ENCODE data around the gene STIMATE. TPM values are rescaled to one million over a fixed set of nuclear protein-coding genes. Genes with fewer than 3 reads are reported as not detected.

Gene STIMATE
- total and polyA plus RNA-seq, 7 experiments from 2014 or later: 3.0 to 44.9 (median 33.6) TPM

DNA sequence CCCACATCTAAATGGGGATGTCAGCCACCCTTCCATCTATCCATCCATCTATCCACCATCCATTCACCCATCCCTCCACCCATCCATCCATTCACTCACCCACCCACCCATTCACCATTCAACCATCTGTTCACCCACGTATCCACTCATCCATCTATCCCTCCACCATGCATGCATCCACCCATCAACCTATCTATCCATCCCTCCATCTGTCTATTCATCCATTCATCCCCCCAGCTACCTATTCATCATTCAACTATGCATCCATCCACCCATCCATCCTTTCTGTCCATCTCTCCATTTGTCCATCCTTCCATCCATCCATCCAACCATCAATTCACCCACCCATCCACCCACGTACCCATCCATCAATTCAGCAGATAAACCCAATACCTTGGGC lies 88.2 kb downstream of the STIMATE start:
- H3K9me3 Mint-ChIP-seq: no peaks in the 10 kb centered on the region
- peaks cover 5 to 9% (median 7%) of the 10 kb centered on the region in 7 donors for H3K4me1 Mint-ChIP-seq
- DNase-seq (no peak), ATAC-seq (no peak)
- no peaks in the 10 kb centered on the region for H3K36me3 Mint-ChIP-seq
- H3K27ac Mint-ChIP-seq: no peak overlapping the region
- H3K4me3 ChIP-seq (ENCODE audit: low read length): no peak overlapping the region
- H3K27ac ChIP-seq (ENCODE audit: low read depth, low read length): no peak overlapping the region
- H3K27me3 Mint-ChIP-seq: no peaks in the 10 kb centered on the region
- intact Hi-C loops (cut with micrococcal nuclease): no loop called here
- ChIA-PET POLR2A (no interaction called here), CTCF (no interaction called here)
- no peak overlapping the region for H3K4me3 Mint-ChIP-seq
- H3K27me3 ChIP-seq (ENCODE audit: control insufficient read depth in 2 of 2, insufficient read depth in 2 of 2, low read length in 2 of 2): no peaks in the 10 kb centered on the region
- no peaks in the 10 kb centered on the region for H3K9me3 ChIP-seq (ENCODE audit: control insufficient read depth in 2 of 3, low read length in 3 of 3)
- H3K4me1 ChIP-seq (ENCODE audit: control insufficient read depth in 2 of 2, insufficient read depth in 2 of 2, low read length in 2 of 2): no peaks in the 10 kb centered on the region
- H3K36me3 ChIP-seq (ENCODE audit: control insufficient read depth in 2 of 3, insufficient read depth in 3 of 3, low read length in 3 of 3): no peaks in the 10 kb centered on the region

DNA sequence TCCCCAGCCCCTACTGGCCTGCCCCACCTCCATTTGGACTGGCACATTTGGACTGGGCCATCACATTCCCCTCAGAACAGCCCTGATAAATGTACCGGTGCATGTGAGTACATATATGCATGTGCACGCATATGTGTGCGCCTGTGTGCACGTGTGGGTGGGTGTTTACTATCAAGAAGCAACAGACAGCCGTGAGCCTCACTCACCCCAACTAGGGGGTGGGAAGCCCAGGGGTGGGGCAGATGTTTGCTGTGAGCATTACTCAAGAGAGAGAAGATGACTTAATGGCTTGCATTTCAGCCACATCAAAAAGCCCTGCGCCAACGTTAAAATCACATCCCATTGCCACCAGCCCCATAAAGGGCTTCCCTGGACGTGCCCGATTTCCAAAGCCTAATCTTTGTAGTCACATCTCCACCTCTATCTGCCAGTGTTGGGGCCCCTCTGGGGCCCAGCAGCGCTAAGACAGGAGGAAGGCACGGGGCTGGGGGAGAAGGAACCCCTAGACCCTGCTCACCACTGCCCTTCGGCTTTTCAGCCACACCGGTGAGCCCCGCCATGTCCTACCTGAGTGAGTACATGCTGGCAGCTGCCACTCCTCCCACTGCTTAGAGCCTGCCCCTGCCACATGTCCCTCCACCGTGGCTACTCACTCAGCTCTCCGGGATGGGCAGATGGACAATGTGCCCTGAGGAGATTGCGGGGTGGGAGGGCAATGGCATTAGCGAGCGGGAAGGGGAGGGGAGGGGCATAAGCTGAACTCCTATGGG lies 91.9 kb downstream of the STIMATE start:
- DNase-seq: no peak
- Mint-ChIP-seq H3K36me3 (no peaks in the 10 kb centered on the region), H3K27ac (no peak overlapping the region), H3K27me3 (no peaks in the 10 kb centered on the region), H3K4me1 (peaks cover 3 to 9% (median 6%) of the 10 kb centered on the region in 7 donors), H3K4me3 (no peak overlapping the region), H3K9me3 (no peaks in the 10 kb centered on the region)
- H3K4me3 ChIP-seq (ENCODE audit: low read length): no peak overlapping the region
- no peaks in the 10 kb centered on the region for H3K4me1 ChIP-seq (ENCODE audit: control insufficient read depth in 2 of 2, insufficient read depth in 2 of 2, low read length in 2 of 2)
- H3K9me3 ChIP-seq (ENCODE audit: control insufficient read depth in 2 of 3, low read length in 3 of 3): no peaks in the 10 kb centered on the region
- no peak for ATAC-seq
- no peak overlapping the region for H3K27ac ChIP-seq (ENCODE audit: low read depth, low read length)
- intact Hi-C loops (cut with micrococcal nuclease): no loop called here
- no peaks in the 10 kb centered on the region for H3K36me3 ChIP-seq (ENCODE audit: control insufficient read depth in 2 of 3, insufficient read depth in 3 of 3, low read length in 3 of 3)
- no peaks in the 10 kb centered on the region for H3K27me3 ChIP-seq (ENCODE audit: control insufficient read depth in 2 of 2, insufficient read depth in 2 of 2, low read length in 2 of 2)
- ChIA-PET POLR2A (no interaction called here), CTCF (no interaction called here)

DNA sequence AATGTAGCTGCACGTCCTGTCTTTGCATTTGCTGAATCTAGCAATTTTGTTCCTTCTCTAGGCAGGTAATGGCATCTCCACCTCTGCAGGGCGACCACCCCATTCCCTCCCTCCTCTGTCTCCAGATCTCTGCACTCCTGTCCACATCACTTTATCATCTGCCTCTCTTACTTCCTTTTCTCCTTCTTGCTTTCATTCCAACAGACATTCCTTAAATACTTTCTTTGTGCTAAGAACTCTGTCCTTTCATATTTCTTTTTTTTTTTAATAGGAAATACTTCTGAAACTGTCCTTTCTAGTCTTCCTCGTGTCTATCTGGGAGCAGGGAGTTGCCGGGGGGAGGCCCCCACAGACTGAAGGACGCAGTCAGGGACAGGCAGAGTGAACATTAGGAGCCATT lies 95.5 kb downstream of the STIMATE start:
- no peak for DNase-seq
- ChIA-PET POLR2A (no interaction called here), CTCF (no interaction called here)
- peaks cover 0 to 8% (median 0%) of the 10 kb centered on the region in 7 donors for H3K4me1 Mint-ChIP-seq
- intact Hi-C loops (cut with micrococcal nuclease): no loop called here
- peaks cover 0 to 5% (median 0%) of the 10 kb centered on the region in 5 donors for H3K27me3 Mint-ChIP-seq
- no peak overlapping the region for H3K27ac Mint-ChIP-seq
- Histone ChIP-seq H3K27ac (ENCODE audit: low read depth, low read length) (no peak overlapping the region), H3K27me3 (ENCODE audit: control insufficient read depth in 2 of 2, insufficient read depth in 2 of 2, low read length in 2 of 2) (no peaks in the 10 kb centered on the region), H3K4me3 (ENCODE audit: low read length) (no peak overlapping the region), H3K9me3 (ENCODE audit: control insufficient read depth in 2 of 3, low read length in 3 of 3) (no peaks in the 10 kb centered on the region), H3K4me1 (ENCODE audit: control insufficient read depth in 2 of 2, insufficient read depth in 2 of 2, low read length in 2 of 2) (no peaks in the 10 kb centered on the region), H3K36me3 (ENCODE audit: control insufficient read depth in 2 of 3, insufficient read depth in 3 of 3, low read length in 3 of 3) (no peaks in the 10 kb centered on the region)
- no peak for ATAC-seq
- no peak overlapping the region for H3K4me3 Mint-ChIP-seq
- no peaks in the 10 kb centered on the region for H3K9me3 Mint-ChIP-seq
- no peaks in the 10 kb centered on the region for H3K36me3 Mint-ChIP-seq

DNA sequence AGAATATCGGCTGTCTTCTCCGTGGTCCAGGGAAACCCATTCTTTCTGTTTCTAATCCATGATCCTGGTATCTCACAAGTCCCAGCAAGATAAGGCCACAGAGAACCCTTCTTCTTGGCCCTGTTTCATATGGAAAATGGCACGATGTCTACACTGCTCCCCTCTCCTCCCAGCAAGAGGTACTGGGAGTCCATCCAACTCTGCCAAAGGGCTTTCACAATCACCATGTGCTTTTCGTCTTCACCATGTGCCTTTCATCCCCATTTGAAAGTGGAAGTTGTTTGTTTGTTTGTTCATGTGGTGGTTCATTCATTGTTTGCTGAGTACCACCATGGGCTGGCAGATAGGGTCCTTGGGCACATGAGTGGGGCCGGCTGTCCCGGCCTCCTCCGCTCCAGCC lies 97.3 kb downstream of the STIMATE start:
- ATAC-seq: no peak
- H3K4me3 Mint-ChIP-seq: no peak overlapping the region
- POLR2A ChIA-PET: no interaction called here

DNA sequence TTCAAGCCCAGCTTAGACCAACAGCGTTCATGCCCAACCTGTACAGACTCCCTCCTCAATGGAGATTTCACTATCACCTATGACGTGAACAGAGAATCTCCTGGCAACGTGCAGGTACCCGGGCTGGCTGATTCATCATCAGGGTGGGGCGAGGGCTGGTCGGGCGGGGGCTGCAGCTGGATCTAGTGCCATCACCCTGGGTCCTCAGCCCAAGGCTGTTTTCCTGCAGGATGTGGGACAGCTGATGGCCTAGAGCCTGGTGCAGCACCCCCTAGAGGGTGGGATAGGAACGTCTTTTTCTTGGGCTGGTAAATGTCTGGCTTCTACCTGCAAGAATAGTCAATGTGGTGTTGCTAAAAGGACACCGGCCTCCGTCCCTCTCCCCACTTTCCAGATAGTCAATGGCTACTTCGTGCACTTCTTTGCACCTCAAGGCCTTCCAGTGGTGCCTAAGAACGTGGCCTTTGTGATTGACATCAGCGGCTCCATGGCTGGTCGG lies 98.3 kb downstream of the STIMATE start:
- DNase-seq (no peak), ATAC-seq (peak; percentile 52)
- H3K27ac Mint-ChIP-seq: no peak overlapping the region
- H3K36me3 ChIP-seq (ENCODE audit: control insufficient read depth in 2 of 3, insufficient read depth in 3 of 3, low read length in 3 of 3): no peaks in the 10 kb centered on the region
- intact Hi-C loops (cut with micrococcal nuclease): loop anchor here in 1 of 2 donors (2.0 kb wide), 1 partner anchor 56 kb away; no protein-coding TSS in a partner anchor
- H3K4me1 Mint-ChIP-seq: peaks cover 0 to 8% (median 0%) of the 10 kb centered on the region in 7 donors
- H3K4me3 ChIP-seq (ENCODE audit: low read length): no peak overlapping the region
- no peaks in the 10 kb centered on the region for H3K9me3 ChIP-seq (ENCODE audit: control insufficient read depth in 2 of 3, low read length in 3 of 3)
- no peaks in the 10 kb centered on the region for H3K9me3 Mint-ChIP-seq
- no peak overlapping the region for H3K27ac ChIP-seq (ENCODE audit: low read depth, low read length)
- POLR2A ChIA-PET: no interaction called here
- no peaks in the 10 kb centered on the region for H3K4me1 ChIP-seq (ENCODE audit: control insufficient read depth in 2 of 2, insufficient read depth in 2 of 2, low read length in 2 of 2)
- peaks cover 0 to 5% (median 0%) of the 10 kb centered on the region in 5 donors for H3K27me3 Mint-ChIP-seq
- H3K36me3 Mint-ChIP-seq: no peaks in the 10 kb centered on the region
- CTCF ChIA-PET: no interaction called here
- H3K27me3 ChIP-seq (ENCODE audit: control insufficient read depth in 2 of 2, insufficient read depth in 2 of 2, low read length in 2 of 2): no peaks in the 10 kb centered on the region
- no peak overlapping the region for H3K4me3 Mint-ChIP-seq

More for the DNA sequence above, 97.3 kb downstream of the STIMATE start:
- intact Hi-C loops (cut with micrococcal nuclease): no loop called here
- H3K4me3 ChIP-seq (ENCODE audit: low read length): no peak overlapping the region
- Mint-ChIP-seq H3K4me1 (peaks cover 0 to 8% (median 0%) of the 10 kb centered on the region in 7 donors), H3K36me3 (no peaks in the 10 kb centered on the region), H3K27ac (no peak overlapping the region), H3K9me3 (no peaks in the 10 kb centered on the region), H3K27me3 (peaks cover 0 to 5% (median 0%) of the 10 kb centered on the region in 5 donors)
- CTCF ChIA-PET: no interaction called here
- no peaks in the 10 kb centered on the region for H3K9me3 ChIP-seq (ENCODE audit: control insufficient read depth in 2 of 3, low read length in 3 of 3)
- H3K36me3 ChIP-seq (ENCODE audit: control insufficient read depth in 2 of 3, insufficient read depth in 3 of 3, low read length in 3 of 3): no peaks in the 10 kb centered on the region
- H3K4me1 ChIP-seq (ENCODE audit: control insufficient read depth in 2 of 2, insufficient read depth in 2 of 2, low read length in 2 of 2): no peaks in the 10 kb centered on the region
- H3K27ac ChIP-seq (ENCODE audit: low read depth, low read length): no peak overlapping the region
- no peaks in the 10 kb centered on the region for H3K27me3 ChIP-seq (ENCODE audit: control insufficient read depth in 2 of 2, insufficient read depth in 2 of 2, low read length in 2 of 2)
- no peak for DNase-seq

DNA sequence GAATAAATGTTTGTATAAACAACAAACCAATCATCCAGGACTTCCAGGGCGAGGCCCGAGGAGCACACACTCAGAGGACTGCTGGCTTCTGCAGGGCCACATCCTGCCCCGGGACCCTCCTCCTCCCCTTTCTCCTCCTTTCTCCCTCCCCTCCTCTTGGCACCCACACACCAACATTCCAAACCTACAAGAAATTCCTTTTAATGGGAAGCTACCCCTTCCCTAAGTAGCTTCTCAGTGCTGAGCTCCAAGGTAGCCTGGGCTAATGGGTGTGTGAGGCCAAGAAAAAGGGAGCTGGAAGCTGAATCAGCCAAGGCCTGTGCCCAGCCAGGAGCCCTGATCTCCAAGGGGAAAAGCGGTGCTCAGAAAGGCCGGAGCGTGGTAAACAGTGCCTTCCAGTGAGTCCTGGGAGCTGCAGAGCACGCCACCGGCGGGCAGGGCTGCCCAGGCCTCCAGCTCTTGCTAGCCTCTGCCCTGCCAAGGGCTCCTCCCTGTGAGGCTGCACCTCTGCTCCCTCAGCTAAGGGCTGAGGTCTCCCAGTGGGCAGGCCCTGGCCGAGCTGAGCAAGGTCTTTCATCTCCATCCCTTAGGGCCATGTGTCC lies 98.9 kb downstream of the STIMATE start:
- Histone ChIP-seq H3K4me3 (ENCODE audit: low read length) (no peak overlapping the region), H3K27ac (ENCODE audit: low read depth, low read length) (no peak overlapping the region), H3K9me3 (ENCODE audit: control insufficient read depth in 2 of 3, low read length in 3 of 3) (no peaks in the 10 kb centered on the region), H3K36me3 (ENCODE audit: control insufficient read depth in 2 of 3, insufficient read depth in 3 of 3, low read length in 3 of 3) (no peaks in the 10 kb centered on the region), H3K4me1 (ENCODE audit: control insufficient read depth in 2 of 2, insufficient read depth in 2 of 2, low read length in 2 of 2) (no peaks in the 10 kb centered on the region), H3K27me3 (ENCODE audit: control insufficient read depth in 2 of 2, insufficient read depth in 2 of 2, low read length in 2 of 2) (no peaks in the 10 kb centered on the region)
- H3K4me3 Mint-ChIP-seq: no peak overlapping the region
- H3K27ac Mint-ChIP-seq: no peak overlapping the region
- H3K27me3 Mint-ChIP-seq: peaks cover 0 to 5% (median 0%) of the 10 kb centered on the region in 5 donors
- ATAC-seq (no peak), DNase-seq (no peak)
- intact Hi-C loops (cut with micrococcal nuclease): loop anchor here in 1 of 2 donors (2.0 kb wide), 1 partner anchor 56 kb away; no protein-coding TSS in a partner anchor
- peaks cover 0 to 8% (median 0%) of the 10 kb centered on the region in 7 donors for H3K4me1 Mint-ChIP-seq
- CTCF ChIA-PET: no interaction called here
- H3K36me3 Mint-ChIP-seq: no peaks in the 10 kb centered on the region
- POLR2A ChIA-PET: no interaction called here
- H3K9me3 Mint-ChIP-seq: no peaks in the 10 kb centered on the region
